GM10248 (cell line): ENCODE data around the gene SERAC1.

Experiments used
- CTCF ChIA-PET: fragments of 300-600 bp; sonication (Branson Sonifier 250); formaldehyde crosslinking; extraction: SDS; loops from one replicate; lab custom pipeline; 2021; ENCODE audit warnings: antibody characterized with exemption; lab: Yijun Ruan, JAX
- POLR2A ChIA-PET: fragments of 350-650 bp; sonication (Branson Sonifier 250); formaldehyde crosslinking; extraction: SDS; loops from one replicate; lab custom pipeline; 2020; ENCODE audit warnings: antibody characterized with exemption; lab: Yijun Ruan, JAX
- DNase-seq: peaks from one replicate; pipeline ENCODE4 v3.0.0; 2012; ENCODE audit errors: extremely low spot score
- TF ChIP-seq, protein P1 (sequence below): IDR thresholded peaks from 2 replicates; pipeline ENCODE4 v1.5.1; 2012; ENCODE audit warnings: mild to moderate bottlenecking, low read depth; ENCODE audit errors: extremely low read depth, missing control alignments, control extremely low read depth

SERAC1 gene

DNA sequence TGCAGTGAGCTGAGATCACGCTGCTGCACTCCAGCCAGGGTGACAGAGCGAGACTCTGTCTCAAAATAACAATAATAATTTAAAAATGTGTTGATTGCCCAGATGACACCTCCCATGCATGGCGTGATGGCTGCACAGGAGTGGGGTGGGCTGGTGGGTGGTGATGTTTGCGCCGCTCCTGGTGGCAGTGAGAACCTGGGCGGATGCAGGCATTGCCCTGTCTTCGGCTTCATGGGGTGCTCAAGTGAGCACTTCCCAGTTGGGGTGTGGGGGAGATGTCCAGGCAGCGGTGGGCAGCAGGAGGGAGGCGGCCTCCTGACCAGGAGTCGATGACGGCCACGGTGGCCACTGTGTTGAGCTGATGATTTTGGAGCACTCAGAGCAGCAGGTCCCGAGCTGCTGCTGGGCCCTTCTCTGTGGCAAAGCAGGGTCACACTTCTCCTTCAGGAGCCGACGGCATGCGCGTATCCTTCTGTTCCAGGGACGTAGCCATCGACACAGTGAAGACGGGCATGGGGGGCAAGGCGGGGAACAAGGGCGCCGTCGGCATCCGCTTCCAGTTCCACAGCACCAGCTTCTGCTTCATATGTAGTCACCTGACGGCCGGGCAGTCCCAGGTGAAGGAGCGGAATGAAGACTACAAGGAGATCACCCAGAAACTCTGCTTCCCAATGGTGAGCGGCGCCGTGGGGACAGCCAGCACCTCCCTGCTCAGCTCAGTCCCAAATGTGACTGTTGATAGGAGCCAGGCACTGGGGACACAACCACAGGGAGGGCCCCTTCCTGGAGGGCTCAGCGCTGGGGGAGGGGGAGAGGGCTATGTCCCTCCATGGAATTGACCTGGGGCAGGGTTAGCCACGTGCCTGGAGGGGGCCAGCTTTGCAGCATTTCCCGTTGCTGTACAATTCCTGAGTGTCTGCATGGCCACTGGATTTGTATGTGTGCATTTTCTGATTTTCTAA lies 96.7 kb downstream of the SERAC1 start:
- no peak for DNase-seq
- TF ChIP-seq, protein P1, sequence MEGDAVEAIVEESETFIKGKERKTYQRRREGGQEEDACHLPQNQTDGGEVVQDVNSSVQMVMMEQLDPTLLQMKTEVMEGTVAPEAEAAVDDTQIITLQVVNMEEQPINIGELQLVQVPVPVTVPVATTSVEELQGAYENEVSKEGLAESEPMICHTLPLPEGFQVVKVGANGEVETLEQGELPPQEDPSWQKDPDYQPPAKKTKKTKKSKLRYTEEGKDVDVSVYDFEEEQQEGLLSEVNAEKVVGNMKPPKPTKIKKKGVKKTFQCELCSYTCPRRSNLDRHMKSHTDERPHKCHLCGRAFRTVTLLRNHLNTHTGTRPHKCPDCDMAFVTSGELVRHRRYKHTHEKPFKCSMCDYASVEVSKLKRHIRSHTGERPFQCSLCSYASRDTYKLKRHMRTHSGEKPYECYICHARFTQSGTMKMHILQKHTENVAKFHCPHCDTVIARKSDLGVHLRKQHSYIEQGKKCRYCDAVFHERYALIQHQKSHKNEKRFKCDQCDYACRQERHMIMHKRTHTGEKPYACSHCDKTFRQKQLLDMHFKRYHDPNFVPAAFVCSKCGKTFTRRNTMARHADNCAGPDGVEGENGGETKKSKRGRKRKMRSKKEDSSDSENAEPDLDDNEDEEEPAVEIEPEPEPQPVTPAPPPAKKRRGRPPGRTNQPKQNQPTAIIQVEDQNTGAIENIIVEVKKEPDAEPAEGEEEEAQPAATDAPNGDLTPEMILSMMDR = no peak
- ChIA-PET CTCF (interaction anchor here (0.8 to 10.3 kb wide), 26 partner anchors 12 to 757 kb away, joined by 3 to 119 read pairs (median 5); partner anchors contain the start of gene SYNJ2), POLR2A (no interaction called here)

- TF ChIP-seq, protein P1 = no peak
- CTCF ChIA-PET = interaction anchor here (1.1 to 10.3 kb wide), 10 partner anchors 12 to 756 kb away, joined by 3 to 119 read pairs (median 14); partner anchors contain the start of gene SYNJ2
- POLR2A ChIA-PET = no interaction called here
- no peak for DNase-seq
Observed at GRCh38 chr6:158070513-158070912, 97.5 kb downstream of the SERAC1 start.

- TF ChIP-seq, protein P1 = no peak
- CTCF ChIA-PET = interaction anchor here (1.1 to 10.3 kb wide), 8 partner anchors 11 to 122 kb away, joined by 3 to 119 read pairs (median 18); partner anchors contain the start of gene SYNJ2
- DNase-seq = no peak
- POLR2A ChIA-PET = interaction anchor here (0.6 kb wide), 1 partner anchor 73 kb away, joined by 3 read pairs; no protein-coding TSS in a partner anchor
Observed at GRCh38 chr6:158069800-158070195, 98.3 kb downstream of the SERAC1 start.

DNA sequence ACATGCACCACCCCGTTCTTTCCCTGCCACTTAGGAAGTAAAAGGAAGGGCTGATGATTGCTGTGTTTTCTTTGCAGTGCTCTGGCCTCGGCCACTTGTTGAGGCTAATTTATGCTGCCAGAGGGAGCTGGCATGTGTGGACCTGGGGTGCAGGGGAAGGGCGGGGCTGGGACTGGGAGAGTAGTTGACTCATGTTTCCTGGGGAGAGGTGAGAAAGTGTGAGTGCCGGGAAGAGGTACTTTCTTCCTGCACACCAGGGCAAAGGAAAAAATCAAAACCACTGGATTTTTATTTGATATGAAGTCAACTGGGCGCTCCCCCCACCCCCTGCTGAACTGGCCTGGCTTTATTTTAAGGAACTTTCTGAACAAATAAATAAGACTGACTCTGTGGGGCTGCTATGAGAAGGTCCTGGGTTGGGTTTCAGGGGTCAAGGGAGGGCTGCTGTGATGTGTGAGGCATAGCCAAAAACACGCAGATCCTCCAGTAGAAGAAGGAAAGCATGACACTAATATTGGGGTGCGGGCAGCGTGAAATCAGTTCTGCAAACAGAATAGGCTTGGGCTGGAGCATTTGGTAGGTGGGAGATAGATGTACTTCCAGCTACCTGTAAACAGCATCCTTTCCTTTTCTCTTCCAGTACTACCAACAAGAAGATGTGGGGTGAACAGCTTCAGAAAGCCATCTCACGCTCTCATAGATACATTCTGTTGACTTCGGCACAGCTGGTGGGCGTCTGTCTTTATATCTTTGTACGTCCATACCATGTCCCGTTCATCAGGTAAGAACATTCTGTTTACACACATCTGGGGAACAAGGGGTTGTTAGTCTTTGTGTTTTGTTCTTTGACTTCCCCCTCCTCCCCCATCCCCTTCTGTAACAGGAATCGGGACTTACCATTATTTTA lies 98.9 kb downstream of the SERAC1 start:
- POLR2A ChIA-PET = interaction anchor here (0.6 kb wide), 1 partner anchor 72 kb away, joined by 3 read pairs; no protein-coding TSS in a partner anchor
- no peak for DNase-seq
- TF ChIP-seq, protein P1 = no peak
- CTCF ChIA-PET = interaction anchor here (1.2 to 10.3 kb wide), 5 partner anchors 10 to 88 kb away, joined by 3 to 119 read pairs (median 53); partner anchors contain the start of gene SYNJ2

GRCh38 chr6:158068156-158068892 lies 99.7 kb downstream of the SERAC1 start:
- TF ChIP-seq, protein P1 = no peak
- POLR2A ChIA-PET = no interaction called here
- no peak for DNase-seq
- CTCF ChIA-PET = interaction anchor here (9.7 to 10.3 kb wide), 2 partner anchors 10 to 87 kb away, joined by 53 to 119 read pairs; partner anchors contain the start of gene SYNJ2
